NCI-H1930 (cell line): ENCODE measurements around the gene HSPB9.
"Not testable (repeated sequence)": the region's sequence is repeated elsewhere in the genome, so short reads cannot be mapped to it uniquely, and the experiment has no call there.

Experiments
- DNase-seq, 2 experiments: peaks; one replicate each; lab custom pipeline; 2025; lab: John Stamatoyannopoulos, UW

HSPB9 gene

GRCh38 chr17:42120161-42120769 is 2.3 kb upstream of the HSPB9 start:
- DNase-seq, result no peak

DNA sequence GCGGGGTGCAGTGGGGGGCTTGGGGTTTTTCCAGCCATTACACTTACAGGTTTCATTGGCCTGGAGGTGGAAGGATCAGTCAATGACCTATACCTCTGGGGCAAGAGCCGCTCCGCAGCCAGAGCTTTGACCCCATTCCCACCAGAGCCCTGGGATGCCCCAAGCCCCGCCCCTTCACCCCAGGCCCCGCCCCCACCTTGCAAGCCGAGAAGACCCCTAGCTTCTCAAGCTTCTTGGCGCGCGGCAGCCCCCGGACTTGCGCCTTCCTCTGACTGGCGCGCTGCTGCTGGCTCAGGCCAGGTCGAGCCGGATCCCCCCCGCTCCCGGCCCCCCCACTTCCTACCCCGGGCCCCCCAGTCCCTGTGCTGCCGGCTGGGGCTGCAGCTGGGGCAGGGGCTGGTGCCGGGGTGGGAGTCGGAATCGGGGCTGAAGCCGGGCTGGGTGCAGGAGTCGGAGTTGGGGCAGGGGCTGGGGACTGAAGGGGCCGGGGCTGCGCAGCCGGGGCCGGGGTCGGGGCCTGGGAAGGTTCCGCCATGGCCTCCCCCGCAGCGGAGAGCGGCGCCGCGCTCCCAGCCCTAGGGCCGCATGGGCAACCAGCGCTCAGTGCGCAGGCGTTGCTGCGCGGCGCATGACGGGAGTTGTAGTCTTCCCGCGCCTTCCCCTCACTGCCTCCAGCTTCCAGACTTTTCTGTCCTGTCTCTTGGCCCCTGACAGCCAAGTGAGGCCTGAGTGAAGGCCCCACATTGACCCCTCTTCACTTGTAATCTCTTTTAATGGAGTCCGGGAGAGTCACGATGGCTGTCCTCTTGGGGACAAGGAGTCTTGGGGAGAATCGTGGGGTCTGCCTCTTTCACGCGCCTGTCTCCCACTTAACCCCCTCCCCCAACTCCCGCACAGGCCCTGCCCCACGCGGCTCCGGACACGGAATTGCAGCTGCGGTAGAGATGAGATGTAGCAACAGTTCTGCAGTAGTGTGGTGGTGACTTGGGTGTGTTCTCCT is 1.5 kb upstream of the HSPB9 start, which contains the start of gene KAT2A:
TSS of gene KAT2A (minus strand) at position 598 of the 1,000 bp plus-strand sequence. CDS start at position 535, 63 bp downstream.
- DNase-seq, result peak; percentile 61 to 79

GRCh38 chr17:42124256-42124655 is 1.7 kb downstream of the HSPB9 start:
- DNase-seq, result no peak

DNA sequence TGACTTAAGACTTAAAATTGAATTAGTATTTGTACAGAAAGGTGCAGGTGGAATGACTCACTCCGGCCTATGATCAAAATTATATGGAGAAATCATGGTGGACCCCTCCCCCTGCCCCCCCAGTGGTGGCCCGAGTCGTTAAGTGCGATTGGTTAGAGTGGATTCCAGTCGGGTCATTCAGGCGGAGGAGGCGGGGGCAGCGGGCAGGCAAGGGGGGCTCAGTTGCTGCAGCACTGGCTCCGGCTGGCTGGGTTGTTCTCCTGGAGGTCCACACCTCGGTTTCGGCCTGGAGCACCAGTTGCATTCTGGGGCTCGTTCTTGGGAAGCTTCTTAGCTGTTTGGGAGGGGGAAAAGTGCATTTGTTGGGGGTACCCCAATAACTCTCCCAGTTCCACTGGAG is 3.0 kb downstream of the HSPB9 start:
- DNase-seq, result no peak

GRCh38 chr17:42126836-42127235 is 4.2 kb downstream of the HSPB9 start:
- DNase-seq, result no peak

- DNase-seq, result no peak
Measured at GRCh38 chr17:42127414-42127813, 4.8 kb downstream of the HSPB9 start.

- no peak for DNase-seq
Measured at GRCh38 chr17:42129109-42129837, 6.7 kb downstream of the HSPB9 start.

GRCh38 chr17:42130310-42130936 is 7.8 kb downstream of the HSPB9 start:
- DNase-seq, result no peak

DNA sequence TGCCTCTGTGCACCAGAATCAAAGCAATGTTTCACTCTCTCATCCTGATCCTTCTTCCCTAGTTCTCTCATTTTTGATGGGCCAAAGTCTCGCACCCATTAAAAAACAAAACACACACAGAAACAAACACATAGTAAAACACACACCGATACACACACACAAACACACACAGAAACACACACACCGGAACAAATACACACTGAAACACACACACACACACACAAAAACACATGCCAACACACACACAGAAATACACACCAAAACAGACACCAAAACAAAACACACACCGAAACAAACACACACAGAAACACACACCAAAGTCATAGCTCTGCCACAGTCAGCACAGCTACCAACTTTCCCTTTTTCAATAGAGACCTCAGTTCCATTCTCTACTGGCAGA is 8.6 kb downstream of the HSPB9 start:
- no peak for DNase-seq

GRCh38 chr17:42131981-42132432 is 9.4 kb downstream of the HSPB9 start:
- no peak for DNase-seq

GRCh38 chr17:42132941-42133340 is 10.3 kb downstream of the HSPB9 start:
- DNase-seq, result no peak

GRCh38 chr17:42133461-42134041 is 10.9 kb downstream of the HSPB9 start:
- DNase-seq, result no peak

DNA sequence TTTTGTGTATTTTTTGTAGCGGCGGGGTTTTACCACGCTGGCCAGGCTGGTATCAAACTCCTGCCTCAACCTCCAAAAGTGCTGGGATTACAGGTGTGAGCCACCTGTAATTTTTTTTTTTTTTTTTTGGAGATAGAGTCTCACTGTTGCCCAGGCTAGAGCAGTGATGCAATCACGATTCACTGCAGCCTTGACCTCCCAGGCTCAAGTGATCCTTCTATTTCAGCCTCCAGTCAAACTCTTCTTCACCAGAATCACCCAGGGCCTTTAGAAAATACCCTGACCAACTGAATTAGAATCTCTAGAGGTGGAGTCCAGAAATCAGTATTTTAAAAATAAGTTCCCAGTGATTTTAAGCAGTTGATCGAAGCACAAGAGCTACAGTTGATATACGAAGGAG is 12.5 kb downstream of the HSPB9 start:
- no peak for DNase-seq

GRCh38 chr17:42135664-42136653 is 13.4 kb downstream of the HSPB9 start:
- DNase-seq, result no peak

DNA sequence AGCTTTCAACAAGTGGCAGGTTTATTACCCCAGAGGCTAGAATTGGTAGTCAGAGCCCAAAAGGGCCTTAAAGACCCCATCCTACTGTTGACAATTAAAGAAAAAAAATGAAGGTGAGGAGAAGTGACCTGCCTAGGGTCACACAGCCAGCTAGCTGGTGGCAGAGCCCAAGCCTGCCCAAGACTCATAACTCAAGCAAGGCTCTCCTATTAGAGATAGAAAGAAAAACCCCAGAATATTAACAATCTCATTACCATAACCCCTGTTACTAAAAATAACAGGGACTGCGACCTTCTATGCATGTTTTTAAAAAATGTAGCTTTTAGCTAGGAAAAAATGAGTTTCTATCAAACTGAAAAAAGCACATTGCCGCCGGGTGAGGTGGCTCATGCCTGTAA is 14.0 kb downstream of the HSPB9 start:
- DNase-seq, result no peak

- no peak for DNase-seq
Measured at GRCh38 chr17:42138749-42139492, 16.3 kb downstream of the HSPB9 start.

DNA sequence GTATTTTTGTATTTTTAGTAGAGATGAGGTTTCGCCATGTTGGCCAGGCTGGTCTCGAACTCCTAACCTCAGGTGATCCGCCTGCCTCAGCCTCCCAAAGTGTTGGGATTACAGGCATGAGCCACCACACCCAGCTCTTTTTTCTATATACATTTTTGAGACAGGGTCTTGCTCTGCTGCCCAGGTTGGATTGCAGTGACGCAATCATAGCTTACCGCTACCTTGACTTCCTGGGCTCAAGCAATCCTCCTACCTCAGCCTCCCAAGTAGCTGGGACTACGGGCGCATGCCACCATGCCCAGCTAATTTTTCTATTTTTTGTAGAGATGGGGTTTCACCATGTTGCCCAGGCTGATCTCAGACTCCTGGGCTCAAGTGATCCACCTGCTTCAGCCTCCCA is 18.1 kb downstream of the HSPB9 start:
- not testable (repeated sequence) for DNase-seq

DNA sequence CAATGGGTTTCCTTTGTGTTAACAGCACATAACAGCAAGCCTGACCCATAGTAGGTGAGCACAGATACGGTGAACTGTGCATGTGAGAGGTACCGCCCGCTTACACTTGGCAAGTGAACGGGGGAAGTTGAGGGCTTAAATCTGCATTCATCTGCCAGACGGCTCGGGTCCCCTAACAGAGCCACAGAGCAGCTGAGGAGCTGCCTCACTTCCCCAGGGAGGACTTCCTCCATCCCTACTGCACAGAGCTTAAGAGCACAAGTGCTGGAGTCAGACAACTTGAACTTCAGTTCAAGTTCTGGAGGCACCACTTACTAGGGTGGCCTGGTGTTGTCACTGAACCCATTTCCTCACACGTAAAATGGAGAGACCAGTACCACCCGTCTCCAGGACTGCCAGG is 18.8 kb downstream of the HSPB9 start:
- no peak for DNase-seq

DNA sequence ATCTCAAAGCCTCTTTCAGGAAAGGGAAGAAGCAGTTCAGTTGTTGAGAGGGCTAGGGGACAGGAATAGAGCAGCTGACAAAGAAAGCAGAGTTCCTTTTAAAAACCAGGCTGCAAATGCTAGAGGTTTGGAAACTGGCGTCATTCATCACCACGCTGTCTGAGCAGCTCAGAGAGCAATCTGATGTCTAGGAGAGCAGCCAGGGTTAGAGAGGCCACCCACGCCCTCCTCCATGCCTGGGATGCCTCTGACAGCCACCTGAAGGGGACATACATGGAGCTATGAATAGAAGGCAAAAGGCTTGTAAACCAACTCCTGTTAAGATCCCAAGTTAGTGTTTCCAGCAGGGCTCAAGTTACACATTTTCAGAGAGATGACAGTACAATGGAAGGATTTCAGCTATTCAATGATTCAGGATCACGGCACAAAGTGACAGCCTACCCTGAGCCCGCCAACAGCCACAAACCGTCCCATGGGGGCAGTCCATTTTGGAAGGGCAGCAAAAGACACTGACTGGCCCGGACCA is 19.8 kb downstream of the HSPB9 start:
- no peak for DNase-seq
